HepG2 (cell line): ENCODE results near the gene SIVA1. TPM values are rescaled to one million over a fixed set of nuclear protein-coding genes. Genes with fewer than 3 reads are reported as not detected.

ENCODE experiments used
- E2F1 ChIP-seq: sonication (generic); formaldehyde crosslinking; IDR thresholded peaks from 2 replicates; pipeline ENCODE4 v1.5.0; 2020; ENCODE audit warnings: missing genetic modification reagents
- EHMT2 ChIP-seq: fragments of 200-600 bp; sonication (generic); IDR thresholded peaks from 2 replicates; pipeline ENCODE4 v1.7.0; 2017; ENCODE audit warnings: antibody characterized with exemption, low read depth, low read length, borderline replicate concordance
- FOXJ3 ChIP-seq: sonication (generic); formaldehyde crosslinking; IDR thresholded peaks from 2 replicates; pipeline ENCODE4 v1.4.0; 2020; ENCODE audit warnings: missing genetic modification reagents, mild to moderate bottlenecking, borderline replicate concordance
- FUBP1 ChIP-seq: sonication (generic); formaldehyde crosslinking; IDR thresholded peaks from 2 replicates; pipeline ENCODE4 v1.5.1; 2020; ENCODE audit warnings: missing genetic modification reagents, mild to moderate bottlenecking, borderline replicate concordance
- HNRNPUL1 ChIP-seq: fragments of 200-400 bp; formaldehyde crosslinking; IDR thresholded peaks from 2 replicates; pipeline ENCODE4 v1.6.1; 2017; ENCODE audit warnings: low read depth, mild to moderate bottlenecking, low read length, moderate library complexity
- IRF9 ChIP-seq: sonication (generic); formaldehyde crosslinking; IDR thresholded peaks from 2 replicates; pipeline ENCODE4 v1.8.0; 2022; ENCODE audit warnings: missing genetic modification reagents, mild to moderate bottlenecking, borderline replicate concordance
- MBNL3 ChIP-seq: fragments of 250-450 bp; sonication (Bioruptor Pico); conservative IDR thresholded peaks from 2 replicates; pipeline ENCODE4 v1.8.0; 2022; ENCODE audit warnings: mild to moderate bottlenecking, inconsistent platforms
- NFKB2 ChIP-seq: sonication (generic); formaldehyde crosslinking; IDR thresholded peaks from 2 replicates; pipeline ENCODE4 v1.4.0; 2020; ENCODE audit warnings: missing genetic modification reagents, borderline replicate concordance
- NONO ChIP-seq, 2 experiments: fragments of 450-650 bp in 1 of 2; sonication (generic) in 1 of 2; formaldehyde crosslinking in 1 of 2; IDR thresholded peaks in 1 of 2; conservative IDR thresholded peaks in 1 of 2; 2 replicates each; pipeline versions ENCODE4 v1.6.1 to v1.8.0; 2017 to 2022; ENCODE audit warnings: mild to moderate bottlenecking in 1 of 2, missing genetic modification reagents in 1 of 2, moderate library complexity in 1 of 2
- SP2 ChIP-seq: sonication (generic); formaldehyde crosslinking; IDR thresholded peaks from 2 replicates; pipeline ENCODE4 v1.5.1; 2020; ENCODE audit warnings: mild to moderate bottlenecking, missing genetic modification reagents
- THRA ChIP-seq: sonication (generic); formaldehyde crosslinking; IDR thresholded peaks from 2 replicates; pipeline ENCODE4 v1.4.0; 2020; ENCODE audit warnings: missing genetic modification reagents, borderline replicate concordance
- ZBTB26 ChIP-seq: IDR thresholded peaks from 2 replicates; pipeline ENCODE4 v1.6.1; 2016; ENCODE audit warnings: missing compliant biosample characterization, missing genetic modification reagents, borderline replicate concordance
- ZBTB33 ChIP-seq: sonication (generic); formaldehyde crosslinking; IDR thresholded peaks from 2 replicates; pipeline ENCODE4 v1.4.0; 2020; ENCODE audit warnings: missing genetic modification reagents
- ZGPAT ChIP-seq: IDR thresholded peaks from 2 replicates; pipeline ENCODE4 v1.6.1; 2016; ENCODE audit warnings: mild to moderate bottlenecking
- ZNF263 ChIP-seq: sonication (generic); formaldehyde crosslinking; IDR thresholded peaks from 2 replicates; pipeline ENCODE4 v1.4.0; 2020; ENCODE audit warnings: missing genetic modification reagents
- ZNF296 ChIP-seq: sonication (generic); formaldehyde crosslinking; conservative IDR thresholded peaks from 2 replicates; pipeline ENCODE4 v1.5.0; 2020; ENCODE audit warnings: mild to moderate bottlenecking, missing genetic modification reagents
- ZNF619 ChIP-seq: sonication (generic); formaldehyde crosslinking; IDR thresholded peaks from 2 replicates; pipeline ENCODE4 v1.4.0; 2020; ENCODE audit warnings: mild to moderate bottlenecking, missing genetic modification reagents
- ZNF883 ChIP-seq: sonication (generic); formaldehyde crosslinking; IDR thresholded peaks from 2 replicates; pipeline ENCODE4 v1.5.1; 2020; ENCODE audit warnings: mild to moderate bottlenecking, missing genetic modification reagents; ENCODE audit errors: not compliant biosample characterization
- polyA plus RNA-seq, 8 experiments: library from polyadenylated mRNA; depleted of rRNA in 3 of 8; stranded (reverse) in 7 of 8; unstranded in 1 of 8; fragments of >200 nt; fragmentation: Illumina TruSeq in 4 of 8; extraction: Trizol in 4 of 8; gene quantifications; 2 replicates each; pipeline versions ENCODE4 v1.2.1 to v1.2.3, GENCODE V29; 2011 to 2016; ENCODE audit warnings: low read depth in 4 of 8, missing spikeins in 1 of 8, mixed read lengths in 1 of 8; ENCODE audit not compliant: insufficient read depth in 1 of 8
- total RNA-seq, 5 experiments: library from RNA; depleted of rRNA; stranded (reverse); fragments of >200 nt; fragmentation: Illumina TruSeq; extraction: Trizol; gene quantifications; 2 replicates each; pipeline ENCODE4 v1.2.3, GENCODE V29; 2016; ENCODE audit warnings: low read depth in 1 of 5

Gene SIVA1
- total and polyA plus RNA-seq, 2 of the 13 experiments (the other 11 are each of a cell fraction or from before 2014, with no cell fraction given): 123 to 186 TPM

- TF ChIP-seq ZBTB26 (CRISPR knock-in tag) (0 out of 2 replicates have a peak, but pooled peaks have one; percentile 19), ZBTB33 (CRISPR knock-in tag) (no peak), FOXJ3 (CRISPR knock-in tag) (no peak), ZNF619 (CRISPR knock-in tag) (no peak), NONO (IDR thresholded peaks at IDR 0.05) (no peak), NONO (CRISPR knock-in tag; conservative IDR thresholded peaks at IDR 0.05) (no peak; the same call in 1 of the 2 replicates), FUBP1 (CRISPR knock-in tag) (no peak), IRF9 (no peak), NFKB2 (CRISPR knock-in tag) (no peak), THRA (CRISPR knock-in tag) (no peak), MBNL3 (no peak), SP2 (no peak), ZNF883 (CRISPR knock-in tag) (no peak), EHMT2 (no peak), ZNF263 (CRISPR knock-in tag) (no peak), ZGPAT (CRISPR knock-in tag) (no peak), ZNF296 (CRISPR knock-in tag) (no peak), E2F1 (CRISPR knock-in tag) (no peak), HNRNPUL1 (no peak)
Observed at GRCh38 chr14:104766256-104766862, 13.4 kb downstream of the SIVA1 start (continued).
